Superior temporal gyrus (tissue), 1 donor: ENCODE results near the gene SEC61B.
"Not testable (repeated sequence)": the region's sequence is repeated elsewhere in the genome, so short reads cannot be mapped to it uniquely, and the experiment has no call there.

Experiments used
- DNase-seq: peaks from one replicate; pipeline ENCODE4 v3.0.0-alpha.2; 2016; ENCODE audit errors: extremely low spot score

SEC61B gene

DNA sequence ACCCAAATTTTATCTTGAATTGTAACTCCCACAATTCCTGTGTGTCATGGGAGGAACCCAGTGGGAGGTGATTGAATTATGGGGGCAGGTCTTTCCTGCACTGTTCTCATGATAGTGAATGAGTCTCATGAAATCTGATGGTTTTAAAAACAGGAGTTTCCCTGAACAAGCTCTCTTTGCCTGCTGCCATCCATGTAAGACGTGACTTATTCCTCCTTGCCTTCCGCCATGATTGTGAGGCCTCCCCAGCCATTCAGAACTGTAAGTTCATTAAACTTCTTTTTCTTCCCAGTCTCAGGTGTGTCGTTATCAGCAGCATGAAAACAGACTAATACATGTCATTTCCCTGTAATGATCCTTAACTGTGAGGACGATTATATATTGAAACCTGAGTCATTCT, 15.8 kb downstream of the SEC61B start:
- not testable (repeated sequence) for DNase-seq

DNA sequence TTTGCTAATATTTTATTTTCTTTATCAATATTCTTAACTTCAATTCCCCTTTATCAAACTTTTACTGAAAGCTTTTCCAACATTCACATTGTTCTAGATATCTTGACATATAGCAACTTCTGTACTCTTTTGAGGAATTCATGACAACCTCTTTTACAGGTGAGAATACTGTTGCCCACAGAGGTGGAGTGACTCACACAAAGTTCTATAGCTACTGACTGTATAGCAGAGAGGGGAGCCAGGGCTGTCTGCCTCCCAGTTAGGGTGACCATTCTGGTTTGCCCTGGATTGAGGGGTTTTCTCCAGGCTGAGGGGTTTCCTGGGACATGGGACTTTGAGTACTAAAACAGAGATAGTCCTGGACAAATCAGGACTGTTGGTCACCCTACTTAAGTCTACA, 16.2 kb downstream of the SEC61B start:
- no peak for DNase-seq

DNA sequence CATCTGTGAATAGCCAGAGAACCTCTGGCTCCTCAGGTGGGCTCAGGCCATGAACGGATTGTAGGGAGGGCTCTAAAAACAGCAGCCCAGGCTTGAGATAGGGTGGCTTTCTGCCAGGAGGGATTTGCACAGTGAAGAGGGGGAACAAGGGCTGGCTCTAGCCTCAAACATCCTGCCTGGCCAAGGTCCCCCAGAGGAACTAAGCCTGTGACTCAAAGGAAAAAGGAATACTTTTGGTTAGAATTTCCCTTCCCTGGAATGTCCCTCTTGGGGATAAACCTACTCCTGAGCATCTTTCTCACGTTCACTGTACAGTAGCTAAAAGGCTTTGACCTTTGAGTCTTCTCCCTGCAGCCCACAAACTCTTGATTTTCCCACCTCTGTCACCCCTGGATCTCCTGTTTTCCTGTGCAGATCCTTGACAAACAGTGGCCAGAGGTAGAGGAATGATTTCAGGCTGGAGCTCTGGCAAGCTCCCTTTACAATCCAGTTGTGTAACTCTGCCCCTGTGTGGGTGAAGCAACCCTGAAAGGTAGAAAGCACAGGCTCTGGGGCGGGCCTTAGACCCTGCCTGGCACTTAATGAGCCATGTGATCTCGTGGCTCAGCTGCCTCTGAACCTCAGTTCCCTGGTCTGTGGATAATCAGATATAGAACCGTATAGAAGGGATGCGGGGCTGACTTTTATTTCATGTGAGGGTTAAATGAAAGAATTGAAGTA, 17.4 kb downstream of the SEC61B start:
- DNase-seq: no peak

DNA sequence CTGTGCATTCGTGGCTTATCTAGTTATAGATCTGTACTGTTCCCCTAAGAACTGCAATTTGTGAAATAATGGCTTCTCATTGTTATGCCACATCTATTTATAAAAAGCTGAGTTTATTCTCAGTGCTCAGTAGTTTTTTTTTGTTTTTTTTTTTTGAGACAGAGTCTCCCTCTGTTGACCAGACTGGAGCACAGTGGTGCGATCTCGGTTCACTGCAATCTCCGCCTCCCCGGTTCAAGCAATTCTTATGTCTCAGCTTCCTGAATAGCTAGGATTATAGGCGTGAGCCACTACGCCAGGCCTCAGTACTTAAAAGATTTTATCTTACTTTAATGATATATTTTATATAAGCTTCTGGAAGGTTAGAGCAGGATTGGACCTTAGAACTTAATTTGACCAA, 19.0 kb downstream of the SEC61B start:
- peak; percentile 34 for DNase-seq

DNA sequence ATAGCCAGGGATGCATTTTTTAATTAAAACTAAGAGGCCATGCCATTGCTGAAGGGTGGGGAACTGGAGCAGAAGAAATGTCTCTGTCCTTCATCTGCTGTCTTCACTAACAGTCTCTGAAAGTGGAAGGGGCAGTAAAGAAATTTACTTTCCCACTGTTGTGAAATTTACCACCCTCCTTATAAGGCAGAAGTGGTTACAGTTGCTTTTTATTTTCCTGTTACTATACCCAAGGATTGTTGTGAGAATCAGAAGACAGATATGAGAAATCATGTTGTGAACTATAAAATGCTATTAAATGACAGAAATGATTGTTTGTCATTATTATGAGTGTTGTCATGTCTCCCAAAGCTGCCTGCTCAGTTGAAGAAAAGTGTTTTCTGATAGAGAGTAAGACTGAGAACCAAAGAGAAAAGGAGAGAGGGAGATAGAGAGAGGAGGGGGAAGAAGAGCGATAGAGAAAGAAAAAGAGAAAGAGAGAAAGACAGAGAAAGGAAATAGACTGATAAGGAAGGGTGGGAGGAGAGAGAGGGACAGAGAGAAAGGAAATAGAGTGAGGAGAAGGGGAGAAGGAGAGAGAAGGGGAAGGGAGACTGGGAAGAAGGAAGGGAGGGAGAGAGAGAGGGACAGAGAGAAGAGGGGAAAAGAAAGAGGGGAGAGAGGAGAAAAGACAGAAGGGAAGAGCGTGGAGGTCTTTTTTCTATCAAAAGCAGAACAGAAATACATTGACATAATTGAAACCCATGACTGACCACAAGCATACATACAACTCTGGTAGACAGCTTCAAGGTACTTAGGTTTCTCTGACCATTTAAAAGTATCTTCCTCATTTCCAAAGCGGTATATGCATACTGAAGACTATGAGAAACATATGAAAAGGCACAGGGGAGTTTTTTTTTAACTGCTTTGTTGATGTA, 22.5 kb downstream of the SEC61B start:
- no peak for DNase-seq

DNA sequence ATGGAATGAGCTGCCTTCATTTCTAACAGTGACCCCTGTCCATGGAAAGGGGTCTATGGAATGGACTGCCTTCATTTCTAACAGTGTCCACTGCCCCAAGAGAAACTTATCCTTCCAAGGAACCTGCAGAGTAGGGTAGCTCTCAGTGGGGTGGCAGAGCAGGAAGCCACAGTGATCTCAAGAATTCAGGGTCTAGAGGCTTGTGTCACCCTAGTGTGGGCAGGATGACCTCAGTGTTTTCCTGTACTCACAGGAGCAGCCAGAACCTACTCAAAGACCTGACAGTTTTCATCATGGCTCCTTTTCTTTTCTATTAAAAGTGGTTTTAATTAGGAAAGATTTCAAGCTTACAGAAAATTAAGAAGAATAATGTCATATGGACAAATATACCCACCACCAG, 27.5 kb downstream of the SEC61B start:
- no peak for DNase-seq

DNA sequence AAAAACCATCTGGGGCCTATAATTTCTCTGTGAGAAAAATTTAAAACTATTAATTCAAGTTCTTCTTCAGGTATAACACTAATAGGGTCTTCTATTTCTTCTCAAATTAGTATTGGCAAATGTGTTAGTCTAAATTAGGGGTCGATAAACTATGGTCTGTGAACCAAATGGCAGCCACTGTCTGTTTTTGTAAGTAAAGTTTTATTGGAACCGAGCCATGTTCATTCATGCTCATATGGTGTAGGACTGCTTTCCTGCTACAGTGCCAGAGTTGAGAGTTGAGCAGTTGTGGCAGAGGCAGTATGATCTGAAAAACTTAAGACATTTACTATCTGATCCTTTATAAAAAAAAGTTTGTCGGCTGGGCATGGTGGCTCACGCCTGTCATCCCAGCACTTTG, 29.1 kb downstream of the SEC61B start:
- no peak for DNase-seq

DNA sequence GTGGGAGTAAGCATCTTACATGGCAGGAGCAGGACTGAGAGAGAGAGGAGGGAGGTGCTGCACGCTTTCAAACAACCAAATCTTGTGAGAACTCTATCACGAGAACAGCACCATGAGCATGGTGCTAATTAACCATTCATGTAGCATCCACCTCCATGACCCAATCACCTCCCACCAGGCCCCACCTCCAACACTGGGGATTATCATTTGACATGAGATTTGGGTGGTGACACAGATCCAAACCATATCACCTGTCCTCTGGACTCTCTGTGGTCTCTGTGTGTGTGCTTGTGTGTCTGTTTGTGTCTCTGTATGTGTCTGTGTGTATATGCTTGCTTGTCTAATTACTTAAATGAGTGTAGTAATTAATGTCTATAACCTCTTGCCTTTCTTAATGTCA, 31.1 kb downstream of the SEC61B start:
- DNase-seq: no peak

DNA sequence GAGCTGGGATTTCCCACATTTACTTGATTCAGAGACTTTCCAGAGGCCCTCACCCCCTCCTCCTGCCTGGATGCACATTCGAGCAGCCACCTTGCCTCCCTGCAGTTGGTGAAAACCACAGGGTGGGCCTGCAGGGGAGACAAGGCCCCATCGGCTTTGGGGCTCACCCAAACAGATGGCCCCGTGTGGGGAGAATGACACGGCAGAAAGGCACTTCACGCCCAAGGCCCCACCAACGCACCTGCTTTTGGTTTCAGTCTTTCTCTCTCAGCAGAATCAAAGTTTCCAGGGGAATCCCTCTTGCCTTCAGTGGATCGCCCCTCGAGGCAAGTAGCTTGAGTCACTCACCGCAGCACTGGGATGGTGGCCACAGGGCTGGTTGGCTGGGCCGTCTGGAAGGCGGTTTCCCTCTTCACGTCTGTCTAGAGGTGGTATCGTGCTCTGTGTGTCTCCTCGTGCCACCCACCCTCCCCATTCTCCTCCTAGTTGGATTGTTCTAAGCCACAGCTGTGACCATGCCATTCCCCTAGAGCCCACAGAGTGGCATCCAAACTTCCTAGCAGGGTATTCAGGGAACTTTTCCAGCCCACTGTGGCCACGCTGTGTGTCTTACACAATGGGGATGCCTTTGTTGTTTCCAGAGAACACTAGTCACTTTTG, 31.8 kb downstream of the SEC61B start:
- DNase-seq: peak; percentile 86

DNA sequence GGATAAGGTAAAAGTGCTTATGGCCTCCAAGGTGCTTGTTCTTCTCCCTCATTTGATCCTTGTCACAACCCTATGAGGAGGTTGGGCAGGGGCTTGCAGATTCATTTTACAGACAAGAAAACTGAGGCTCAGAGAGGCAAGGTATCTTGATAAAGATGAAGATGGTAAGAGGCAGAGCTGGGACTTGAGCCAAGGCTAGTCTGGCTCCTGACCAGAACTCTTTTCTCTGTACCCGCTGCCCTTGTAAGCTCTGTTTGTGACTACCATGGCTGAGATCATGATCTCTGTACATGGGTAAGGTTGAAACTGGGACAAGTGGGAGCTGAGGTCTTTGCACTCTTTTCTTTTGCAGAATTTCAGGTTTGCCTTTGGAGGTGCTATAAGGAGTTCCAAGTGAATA, 33.6 kb downstream of the SEC61B start:
- DNase-seq: no peak

DNA sequence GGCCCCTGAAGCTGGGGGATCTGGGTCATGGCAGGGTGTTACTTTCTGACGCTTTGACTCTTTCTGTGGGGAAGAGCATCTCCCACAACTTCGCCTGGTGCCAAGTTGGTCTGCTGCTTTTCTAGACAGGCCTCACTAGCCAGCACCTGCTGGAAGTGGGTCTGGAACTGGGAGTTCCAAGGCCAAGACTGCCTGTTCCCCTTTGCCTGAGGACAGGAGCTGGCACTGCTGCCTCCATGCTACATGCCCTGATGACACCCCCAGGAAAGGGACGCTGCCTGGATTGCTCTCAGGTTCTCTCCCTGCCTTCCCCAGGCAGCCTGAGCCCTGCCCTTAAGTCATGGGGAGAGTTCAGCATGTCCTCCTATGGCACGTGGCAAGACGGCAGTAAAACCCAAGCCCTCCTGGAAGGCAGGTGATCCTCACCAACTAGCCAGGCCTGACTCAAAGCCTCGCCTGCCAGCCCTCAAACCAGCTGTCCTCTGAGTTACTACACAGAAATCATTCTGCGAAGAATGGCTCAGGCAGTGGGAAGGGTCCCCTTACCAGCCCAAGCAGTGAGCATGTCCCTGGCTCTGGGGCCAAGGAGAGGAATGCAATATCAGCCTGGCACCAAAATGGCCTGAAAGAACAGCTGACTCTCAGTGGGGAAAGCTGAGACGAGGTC, 35.8 kb downstream of the SEC61B start:
- DNase-seq: no peak

DNA sequence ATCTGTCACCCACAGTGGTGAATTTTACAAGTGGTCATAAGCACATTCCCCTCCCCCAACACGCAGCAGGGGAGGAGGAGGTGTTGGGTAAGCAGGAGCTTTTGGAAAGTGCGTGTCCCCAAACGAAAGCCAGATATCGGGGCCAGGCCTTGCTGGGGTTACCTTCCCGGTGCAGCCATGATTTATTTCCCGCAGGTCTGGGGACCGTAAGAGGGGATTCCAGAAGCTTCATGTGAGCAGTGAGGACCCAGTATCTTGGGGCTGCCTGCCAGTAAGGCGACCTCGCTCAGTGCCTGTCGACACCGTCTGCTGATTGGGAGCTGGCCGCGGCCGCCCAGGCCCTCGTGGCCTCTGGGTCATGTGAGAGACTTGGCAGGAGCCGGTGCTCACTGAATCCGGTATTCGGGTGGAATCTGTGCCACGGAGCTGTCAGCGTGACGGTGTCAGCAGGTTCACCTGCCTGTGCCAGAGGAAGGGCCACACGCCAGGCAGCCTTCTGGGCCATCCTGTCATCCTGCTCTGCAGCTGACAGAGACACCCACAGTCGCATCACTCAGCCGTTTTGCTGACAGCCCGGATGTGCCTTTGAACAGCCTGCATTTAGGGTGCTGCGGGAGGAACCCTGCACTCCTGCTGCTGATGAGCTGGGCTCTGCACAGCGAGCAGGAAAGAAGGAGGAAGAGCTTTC, 37.3 kb downstream of the SEC61B start:
- DNase-seq: peak; percentile 84

DNA sequence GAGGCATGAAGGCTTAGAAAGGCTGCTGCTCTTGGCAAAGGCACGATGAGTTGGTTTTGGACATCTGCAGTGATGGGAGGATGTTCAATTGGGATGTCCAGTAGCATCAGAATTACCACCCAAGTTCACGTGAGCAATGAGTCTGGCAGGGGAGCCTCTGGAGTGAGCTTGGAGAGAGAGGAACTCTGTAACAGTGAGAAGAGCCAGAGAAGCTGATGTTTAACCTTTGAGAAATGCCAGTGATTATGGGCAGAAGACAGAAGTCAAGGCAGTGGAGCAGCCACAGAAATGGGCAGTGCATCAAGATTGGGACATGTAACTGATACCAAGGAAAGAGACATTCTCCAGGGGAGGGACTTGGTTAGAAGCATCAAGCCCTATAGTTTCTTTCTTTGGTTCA, 39.8 kb downstream of the SEC61B start:
- no peak for DNase-seq

DNA sequence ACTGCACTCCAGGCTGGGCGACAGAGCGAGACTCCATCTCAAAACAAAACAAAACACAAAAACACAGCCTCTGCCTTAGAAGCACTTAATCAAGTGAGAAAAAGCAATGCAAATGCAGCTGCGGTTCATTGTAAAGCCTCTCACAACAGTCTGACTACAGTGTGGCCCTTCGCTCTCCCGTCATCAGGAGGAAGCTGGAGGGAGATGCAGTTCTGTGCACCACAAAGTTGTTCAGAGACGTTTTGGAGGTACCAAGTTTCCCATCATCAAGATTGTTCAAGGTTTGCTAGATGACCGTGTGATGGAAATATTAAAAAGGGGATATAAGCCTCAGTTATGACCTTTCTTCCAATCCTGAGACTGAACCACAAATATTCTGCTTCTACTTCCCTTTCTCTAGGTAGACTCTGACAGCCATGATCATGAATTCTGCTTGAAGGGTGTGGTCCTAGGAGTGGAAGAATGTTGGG, 40.9 kb downstream of the SEC61B start:
- DNase-seq: no peak

DNA sequence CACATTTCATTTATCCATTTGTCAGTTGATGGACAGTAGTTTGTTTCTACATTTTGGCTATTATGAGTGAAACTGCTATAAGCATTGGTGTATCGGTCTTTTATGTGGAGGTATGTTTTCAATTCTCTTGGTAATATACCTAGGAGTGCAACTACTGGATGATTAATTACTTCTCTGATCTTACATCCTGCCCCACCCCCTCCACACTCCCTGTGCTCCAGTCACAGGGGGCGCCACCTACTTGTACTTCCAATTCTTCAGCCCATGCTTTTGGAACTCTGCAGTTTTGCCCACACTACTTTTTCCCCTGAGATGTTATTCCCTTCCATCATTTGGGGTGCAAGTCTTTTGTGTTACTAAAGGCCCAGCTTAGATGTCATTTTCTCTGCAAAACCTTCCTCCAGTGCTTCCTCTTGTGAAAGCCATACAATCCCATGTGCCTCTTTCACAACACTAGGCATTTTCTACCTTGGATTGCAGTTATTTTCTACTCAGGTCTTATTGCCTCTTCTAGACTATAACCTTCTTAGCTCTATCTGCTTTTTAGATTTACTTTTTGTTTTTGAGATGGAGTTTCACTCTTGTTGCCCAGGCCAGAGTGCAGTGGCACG, 42.1 kb downstream of the SEC61B start:
- DNase-seq: no peak

DNA sequence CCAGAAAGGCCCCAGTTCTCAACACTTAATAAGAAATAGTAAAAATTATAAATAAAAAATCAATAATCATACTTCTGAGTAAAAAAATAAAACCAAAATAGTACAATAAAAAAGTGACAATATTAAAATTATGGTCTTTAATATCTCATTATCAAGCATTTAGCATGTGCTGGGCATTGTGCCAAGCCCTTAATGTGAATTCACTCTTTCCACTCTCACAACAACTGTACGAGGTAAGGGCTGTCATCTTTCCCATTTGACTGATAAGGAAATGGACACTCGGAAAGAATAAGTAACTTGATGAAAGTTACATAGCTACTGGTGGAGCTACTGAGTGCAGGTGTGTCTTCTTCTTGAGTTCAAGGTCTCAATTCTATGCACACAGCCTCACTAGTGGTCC, 43.6 kb downstream of the SEC61B start:
- no peak for DNase-seq

DNA sequence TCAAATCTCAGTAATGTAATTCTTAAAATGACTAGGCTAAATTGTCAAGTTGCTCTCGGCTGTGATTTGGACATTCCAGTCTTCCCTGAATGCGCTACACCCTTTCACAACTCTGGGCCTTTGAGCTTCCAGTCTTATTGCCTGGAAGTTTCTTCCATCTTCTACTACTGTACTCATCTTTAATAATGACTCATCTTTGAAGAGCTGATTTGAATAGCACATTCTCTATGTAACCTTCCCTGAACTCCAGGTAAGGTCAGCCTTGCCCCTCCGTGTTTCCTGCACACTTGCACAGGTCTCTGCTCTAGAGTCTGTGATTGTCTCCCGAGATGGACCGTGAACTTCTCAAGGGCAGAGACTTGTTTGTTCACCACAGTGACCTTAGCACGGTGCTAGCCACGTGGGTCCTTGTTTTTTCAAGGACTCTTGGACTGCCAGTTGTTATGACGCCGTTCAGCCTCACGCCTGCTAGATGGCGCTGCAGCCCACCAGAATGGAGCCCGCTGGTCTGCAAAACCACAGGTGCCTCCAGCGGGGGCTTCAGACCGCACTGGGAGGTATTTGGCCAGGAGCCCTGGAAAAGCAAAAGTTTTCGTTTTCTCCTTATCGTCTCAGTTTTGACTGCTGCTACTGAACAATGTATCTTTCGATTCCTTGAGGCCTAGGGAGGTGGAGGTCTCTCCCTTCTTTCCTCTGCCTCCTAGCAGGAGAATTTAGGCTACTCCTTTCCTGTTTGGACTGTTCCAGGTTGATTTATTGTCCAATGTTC, 44.4 kb downstream of the SEC61B start:
- DNase-seq: peak; percentile 84

DNA sequence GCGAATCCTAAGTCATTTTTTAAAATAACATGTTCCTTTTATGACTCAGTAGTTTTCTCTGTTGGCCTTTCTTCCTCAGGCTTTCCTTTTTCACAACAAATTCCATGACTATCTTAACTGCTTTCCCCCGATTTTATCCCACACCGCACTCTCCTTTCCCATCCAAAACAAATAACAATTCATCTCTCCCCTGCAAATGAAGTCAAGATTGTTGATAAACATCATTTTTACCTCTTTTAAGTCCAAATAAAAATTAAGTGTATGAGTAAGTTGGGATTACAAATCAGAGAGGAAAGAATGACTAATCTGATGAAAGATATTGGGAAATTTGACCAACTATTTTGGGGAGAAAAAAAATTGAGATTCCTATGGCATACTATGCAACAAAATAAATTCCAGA, 47.3 kb downstream of the SEC61B start:
- DNase-seq: no peak

DNA sequence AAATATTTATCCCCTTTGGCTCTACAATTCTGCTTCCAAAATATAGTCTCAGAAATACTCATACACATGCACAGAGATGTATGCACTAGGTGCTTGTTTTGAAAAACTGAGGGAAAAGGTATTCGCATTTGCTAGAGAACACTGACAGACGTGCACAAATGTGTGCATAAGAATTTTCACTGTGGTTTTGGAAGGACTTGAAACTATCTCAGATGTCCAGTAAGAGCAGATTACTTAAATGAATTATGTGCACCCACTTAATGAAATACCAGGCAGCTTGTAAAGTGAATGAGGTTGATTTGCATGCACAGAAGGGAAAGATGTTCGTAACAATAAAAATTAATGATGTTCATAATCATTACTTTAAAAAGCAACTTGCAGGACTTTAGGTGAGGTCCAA, 48.4 kb downstream of the SEC61B start:
- DNase-seq: no peak

DNA sequence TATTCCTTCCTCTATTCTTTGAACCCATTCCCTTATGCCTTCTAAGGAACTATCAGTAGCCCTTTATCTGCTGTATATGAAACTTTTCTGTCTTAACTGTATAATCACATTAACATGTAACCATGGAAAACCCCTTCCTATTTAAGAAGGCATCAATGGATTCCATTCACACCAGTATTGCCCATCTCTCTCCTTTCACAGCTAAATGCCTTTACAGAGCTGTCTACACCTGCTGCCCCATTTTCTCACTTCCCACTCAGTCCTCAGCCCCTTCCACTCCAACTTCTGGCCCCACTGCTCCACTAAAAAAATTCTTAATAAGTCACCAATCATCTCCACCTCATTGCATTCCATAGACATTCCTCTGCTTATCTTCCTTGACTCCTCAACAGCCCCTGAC, 50.8 kb downstream of the SEC61B start:
- DNase-seq: no peak
